Fibroblast of skin of right quadriceps (primary cell): ENCODE data around the gene LRRC4C.

Experiments
- DNase-seq: peaks from one replicate; pipeline ENCODE4 v3.0.0-alpha.2; 2013

Gene LRRC4C

GRCh38 chr11:41459465-41460401, at the start of gene LRRC4C:
TSS of gene LRRC4C (minus strand) at chr11:41459652.
- no peak for DNase-seq

GRCh38 chr11:41508121-41508520, 48.7 kb upstream of the LRRC4C start:
- DNase-seq, result no peak

GRCh38 chr11:41499429-41499828, 40.0 kb upstream of the LRRC4C start:
- DNase-seq, result no peak

GRCh38 chr11:41498726-41499125, 39.3 kb upstream of the LRRC4C start:
- peak; percentile 23 for DNase-seq

- DNase-seq, result peak; percentile 47
Observed at GRCh38 chr11:41497974-41498373, 38.5 kb upstream of the LRRC4C start.

GRCh38 chr11:41494716-41495115, 35.3 kb upstream of the LRRC4C start:
- DNase-seq, result no peak

GRCh38 chr11:41486424-41486823, 27.0 kb upstream of the LRRC4C start:
- DNase-seq, result peak; percentile 55

GRCh38 chr11:41483956-41484355, 24.5 kb upstream of the LRRC4C start:
- no peak for DNase-seq

- no peak for DNase-seq
Observed at GRCh38 chr11:41479179-41479578, 19.7 kb upstream of the LRRC4C start.

GRCh38 chr11:41461057-41461681, 1.7 kb upstream of the LRRC4C start:
- no peak for DNase-seq

- no peak for DNase-seq
Observed at GRCh38 chr11:41458641-41459040, 811 bp downstream of the LRRC4C start.

GRCh38 chr11:41458154-41458553, 1.3 kb downstream of the LRRC4C start:
- DNase-seq, result no peak

- no peak for DNase-seq
Observed at GRCh38 chr11:41457216-41458014, 2.0 kb downstream of the LRRC4C start.

GRCh38 chr11:41456269-41456668, 3.2 kb downstream of the LRRC4C start:
- DNase-seq, result no peak

- no peak for DNase-seq
Observed at GRCh38 chr11:41451011-41451410, 8.4 kb downstream of the LRRC4C start.

- DNase-seq, result no peak
Observed at GRCh38 chr11:41449483-41450050, 9.9 kb downstream of the LRRC4C start.

GRCh38 chr11:41446566-41446965, 12.9 kb downstream of the LRRC4C start:
- DNase-seq, result peak; percentile 77

GRCh38 chr11:41446107-41446506, 13.3 kb downstream of the LRRC4C start:
- peak; percentile 34 for DNase-seq

GRCh38 chr11:41437006-41437490, 22.4 kb downstream of the LRRC4C start:
- DNase-seq, result no peak

- no peak for DNase-seq
Observed at GRCh38 chr11:41435531-41435930, 23.9 kb downstream of the LRRC4C start.

- peak; percentile 13 for DNase-seq
Observed at GRCh38 chr11:41431784-41432183, 27.7 kb downstream of the LRRC4C start.

- DNase-seq, result no peak
Observed at GRCh38 chr11:41419901-41420300, 39.6 kb downstream of the LRRC4C start.
